GM19035 (cell line): ENCODE data around the gene ZBTB12.
"Not testable (repeated sequence)": the region's sequence is repeated elsewhere in the genome, so short reads cannot be mapped to it uniquely, and the experiment has no call there.

Experiments
- ATAC-seq: cut with Tn5 transposase; IDR thresholded peaks from one replicate; pipeline ENCODE4 v1.9.1; 2021; ENCODE audit not compliant: unreplicated experiment

ZBTB12 gene

DNA sequence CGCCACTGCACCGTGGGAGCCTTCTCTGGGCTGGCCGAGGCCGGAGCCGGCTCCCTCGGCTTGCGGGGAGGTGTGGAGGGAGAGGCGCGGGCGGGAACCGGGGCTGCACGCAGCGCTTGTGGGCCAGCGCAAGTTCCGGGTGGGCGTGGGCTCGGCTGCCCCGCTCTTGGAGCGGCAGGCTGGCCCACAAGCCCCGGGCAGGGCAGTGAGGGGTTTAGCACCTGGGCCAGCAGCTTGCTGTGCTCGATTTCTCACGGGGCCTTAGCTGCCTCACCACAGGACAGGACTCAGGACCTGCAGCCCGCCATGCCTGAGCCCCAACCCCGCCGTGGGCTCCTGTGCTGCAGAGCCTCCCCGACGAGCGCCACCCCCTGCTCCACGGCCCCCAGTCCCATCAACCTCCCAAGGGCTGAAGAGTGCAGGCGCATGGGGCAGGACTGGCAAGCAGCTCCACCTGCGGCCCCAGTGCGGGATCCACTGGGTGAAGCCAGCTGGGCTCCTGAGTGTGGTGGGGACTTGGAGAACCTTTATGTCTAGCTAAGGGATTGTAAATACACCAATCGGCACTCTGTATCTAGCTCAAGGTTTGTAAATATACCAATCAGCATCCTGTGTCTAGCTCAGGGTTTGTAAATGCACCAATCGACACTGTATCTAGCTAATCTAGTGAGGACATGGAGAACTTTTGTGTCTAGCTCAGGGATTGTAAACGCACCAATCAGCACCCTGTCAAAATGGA lies 49.7 kb downstream of the ZBTB12 start:
- ATAC-seq = not testable (repeated sequence)

DNA sequence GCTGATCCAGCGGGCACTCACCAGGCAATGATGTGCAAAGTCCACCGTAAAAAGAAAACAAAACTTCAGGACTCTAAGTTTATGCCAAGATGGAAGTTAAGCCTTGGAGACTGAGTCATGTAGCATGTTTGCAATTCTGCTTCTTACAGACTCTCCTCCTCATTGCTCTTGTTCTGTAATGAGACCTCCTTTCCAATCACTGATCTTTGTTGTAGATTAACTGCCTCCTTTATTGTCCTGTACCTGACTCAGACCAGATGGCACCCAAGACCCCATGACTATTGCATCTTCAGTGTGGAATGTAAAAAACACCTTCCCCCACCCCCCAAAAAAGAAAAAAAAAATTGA lies 50.4 kb downstream of the ZBTB12 start:
- no peak for ATAC-seq

DNA sequence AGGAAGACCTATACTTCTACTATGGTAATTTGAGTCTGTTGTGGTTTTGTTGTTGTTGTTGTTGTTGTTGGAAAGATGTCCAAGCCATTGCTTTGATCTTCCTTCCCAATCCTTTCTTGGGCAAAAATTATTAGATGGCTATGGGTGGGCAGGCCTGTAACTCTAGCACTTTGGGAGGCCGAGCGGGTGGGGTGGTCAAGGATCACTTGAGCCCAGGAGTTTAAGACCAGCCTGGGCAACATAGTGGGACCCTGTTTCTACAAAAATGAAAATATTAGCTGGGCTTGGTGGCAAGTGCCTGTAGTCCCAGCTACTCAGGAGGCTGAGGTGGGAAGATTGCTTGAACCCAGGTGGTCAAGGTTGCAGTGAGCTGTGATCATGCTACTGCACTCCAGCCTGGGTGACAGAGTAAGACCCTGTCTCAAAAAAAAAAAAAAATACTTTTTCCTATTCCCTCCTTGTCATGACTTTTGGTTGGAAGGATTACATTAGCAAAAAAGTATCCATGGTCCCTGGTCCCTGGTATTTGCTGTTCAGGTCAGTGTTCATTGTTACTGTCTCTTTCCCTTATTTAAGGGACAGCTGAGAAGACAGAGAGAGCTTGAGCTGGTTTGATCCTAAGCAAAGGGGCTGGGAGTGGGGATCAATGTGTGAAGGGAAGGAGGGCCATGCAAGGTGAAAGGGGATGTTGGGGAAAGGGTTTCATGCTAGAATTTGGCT lies 51.0 kb downstream of the ZBTB12 start:
- ATAC-seq = no peak
